Osteocyte (in vitro differentiated cells): ENCODE data around the gene NUTM2F. TPM values are rescaled to one million over a fixed set of nuclear protein-coding genes. Genes with fewer than 3 reads are reported as not detected.

Experiments used
- DNase-seq: peaks from one replicate; pipeline ENCODE4 v3.0.0; 2021; ENCODE audit warnings: mixed read lengths; ENCODE audit not compliant: unreplicated experiment; ENCODE audit errors: extremely low spot score
- H3K27ac Mint-ChIP-seq: one replicate; pipeline ENCODE4 v1.8.0; 2021; ENCODE audit warnings: mild to moderate bottlenecking, mixed read lengths; ENCODE audit not compliant: unreplicated experiment
- H3K27me3 Mint-ChIP-seq: one replicate; pipeline ENCODE4 v1.8.0; 2021; ENCODE audit warnings: mixed read lengths; ENCODE audit not compliant: unreplicated experiment
- H3K36me3 Mint-ChIP-seq: one replicate; pipeline ENCODE4 v1.8.0; 2021; ENCODE audit warnings: mixed read lengths; ENCODE audit not compliant: unreplicated experiment
- H3K4me1 Mint-ChIP-seq: one replicate; pipeline ENCODE4 v1.8.0; 2021; ENCODE audit warnings: mixed read lengths; ENCODE audit not compliant: unreplicated experiment
- H3K4me3 Mint-ChIP-seq: one replicate; pipeline ENCODE4 v1.8.0; 2021; ENCODE audit warnings: mild to moderate bottlenecking, moderate library complexity, mixed read lengths; ENCODE audit not compliant: unreplicated experiment
- H3K9me3 Mint-ChIP-seq: one replicate; pipeline ENCODE4 v1.8.0; 2021; ENCODE audit warnings: mixed read lengths; ENCODE audit not compliant: unreplicated experiment
- total RNA-seq: library from RNA; stranded (reverse); gene quantifications from 2 replicates; pipeline ENCODE4 v1.2.1, GENCODE V29; 2021
- TF ChIP-seq, protein P1 (sequence below): fragments of 200-600 bp; sonication (generic); IDR thresholded peaks from 2 replicates; pipeline ENCODE4 v1.5.0; 2021; ENCODE audit warnings: antibody characterized with exemption, mild to moderate bottlenecking, moderate library complexity

The NUTM2F gene
- total RNA-seq, 1 donor from 2014 or later = not detected

DNA sequence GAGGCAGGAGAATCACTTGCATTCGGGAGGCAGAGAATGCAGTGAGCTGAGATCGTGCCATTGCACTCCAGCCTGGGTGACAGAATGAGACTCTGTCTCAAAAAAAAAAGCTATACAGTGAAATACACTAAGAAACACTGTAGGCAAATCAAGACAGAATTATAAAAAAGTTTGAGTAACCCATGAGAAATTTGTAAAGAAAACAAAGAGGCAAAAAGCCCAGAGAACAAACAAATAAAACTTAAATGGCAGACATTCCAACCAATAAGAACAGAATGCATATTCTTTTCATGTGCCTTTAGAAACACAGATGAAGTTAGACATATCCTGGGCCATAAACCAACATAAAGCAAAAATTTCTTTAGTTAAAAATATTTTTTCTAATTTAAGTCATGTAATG, 38.8 kb downstream of the NUTM2F start:
- DNase-seq = no peak
- no peak overlapping the region for H3K4me3 Mint-ChIP-seq
- H3K27ac Mint-ChIP-seq = peak overlapping the region; percentile 9
- no peaks in the 10 kb centered on the region for H3K27me3 Mint-ChIP-seq
- TF ChIP-seq, protein P1, sequence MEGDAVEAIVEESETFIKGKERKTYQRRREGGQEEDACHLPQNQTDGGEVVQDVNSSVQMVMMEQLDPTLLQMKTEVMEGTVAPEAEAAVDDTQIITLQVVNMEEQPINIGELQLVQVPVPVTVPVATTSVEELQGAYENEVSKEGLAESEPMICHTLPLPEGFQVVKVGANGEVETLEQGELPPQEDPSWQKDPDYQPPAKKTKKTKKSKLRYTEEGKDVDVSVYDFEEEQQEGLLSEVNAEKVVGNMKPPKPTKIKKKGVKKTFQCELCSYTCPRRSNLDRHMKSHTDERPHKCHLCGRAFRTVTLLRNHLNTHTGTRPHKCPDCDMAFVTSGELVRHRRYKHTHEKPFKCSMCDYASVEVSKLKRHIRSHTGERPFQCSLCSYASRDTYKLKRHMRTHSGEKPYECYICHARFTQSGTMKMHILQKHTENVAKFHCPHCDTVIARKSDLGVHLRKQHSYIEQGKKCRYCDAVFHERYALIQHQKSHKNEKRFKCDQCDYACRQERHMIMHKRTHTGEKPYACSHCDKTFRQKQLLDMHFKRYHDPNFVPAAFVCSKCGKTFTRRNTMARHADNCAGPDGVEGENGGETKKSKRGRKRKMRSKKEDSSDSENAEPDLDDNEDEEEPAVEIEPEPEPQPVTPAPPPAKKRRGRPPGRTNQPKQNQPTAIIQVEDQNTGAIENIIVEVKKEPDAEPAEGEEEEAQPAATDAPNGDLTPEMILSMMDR = no peak
- peaks cover 32% of the 10 kb centered on the region for H3K4me1 Mint-ChIP-seq
- no peaks in the 10 kb centered on the region for H3K9me3 Mint-ChIP-seq
- H3K36me3 Mint-ChIP-seq = peaks cover 23% of the 10 kb centered on the region

GRCh38 chr9:94287877-94288513, 40.4 kb downstream of the NUTM2F start:
- peaks cover 32% of the 10 kb centered on the region for H3K4me1 Mint-ChIP-seq
- no peak overlapping the region for H3K27ac Mint-ChIP-seq
- H3K9me3 Mint-ChIP-seq = no peaks in the 10 kb centered on the region
- H3K36me3 Mint-ChIP-seq = peaks cover 19% of the 10 kb centered on the region
- no peak overlapping the region for H3K4me3 Mint-ChIP-seq
- no peak for DNase-seq
- H3K27me3 Mint-ChIP-seq = no peaks in the 10 kb centered on the region
- TF ChIP-seq, protein P1 = no peak

DNA sequence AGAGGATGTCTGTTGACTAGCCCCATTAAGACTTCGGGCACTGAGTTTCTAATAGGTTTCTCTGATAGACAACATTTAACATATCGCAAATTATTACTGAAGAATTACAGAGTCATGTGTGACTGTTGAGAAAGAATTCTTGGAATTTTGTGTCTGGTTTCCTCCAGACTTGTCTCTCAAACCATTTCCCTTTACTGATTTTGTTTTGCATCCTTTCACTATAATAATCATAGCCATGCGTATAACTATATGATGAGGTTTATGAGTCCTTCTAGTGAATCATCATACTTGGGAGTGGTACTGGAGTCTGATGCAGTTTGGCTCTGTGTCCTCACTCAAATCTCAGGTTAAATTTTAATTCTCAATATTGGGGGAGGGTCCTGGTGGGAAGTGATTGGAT, 42.3 kb downstream of the NUTM2F start:
- Mint-ChIP-seq H3K27me3 (no peaks in the 10 kb centered on the region), H3K4me3 (no peak overlapping the region), H3K27ac (peak overlapping the region; percentile 4)

DNA sequence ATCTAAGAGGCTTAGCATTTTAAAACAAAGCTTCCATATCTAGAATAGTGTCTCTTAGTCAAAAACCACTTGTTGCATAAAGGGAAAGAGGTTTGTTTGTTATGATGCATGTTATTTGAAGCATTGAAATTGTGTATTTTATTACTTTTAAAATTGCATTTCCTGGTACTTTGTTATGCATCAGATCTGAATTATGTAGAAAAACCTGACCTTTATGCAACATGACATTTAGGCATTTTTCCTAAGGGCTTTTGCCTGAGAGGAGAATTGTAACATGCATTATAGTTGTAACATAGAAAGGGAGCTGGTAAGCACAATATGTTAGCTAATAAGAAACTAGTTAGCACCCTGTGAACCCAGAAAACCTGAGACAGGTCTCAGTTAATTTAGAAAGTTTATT, 47.3 kb downstream of the NUTM2F start:
- Mint-ChIP-seq H3K36me3 (peaks cover 45% of the 10 kb centered on the region), H3K4me1 (peaks cover 4% of the 10 kb centered on the region), H3K9me3 (peaks cover 10% of the 10 kb centered on the region), H3K27me3 (no peaks in the 10 kb centered on the region), H3K27ac (no peak overlapping the region), H3K4me3 (no peak overlapping the region)
- DNase-seq = no peak
- TF ChIP-seq, protein P1 = no peak

More for the DNA sequence above, 42.3 kb downstream of the NUTM2F start:
- peaks cover 24% of the 10 kb centered on the region for H3K4me1 Mint-ChIP-seq
- no peaks in the 10 kb centered on the region for H3K9me3 Mint-ChIP-seq
- TF ChIP-seq, protein P1 = no peak
- no peak for DNase-seq
- H3K36me3 Mint-ChIP-seq = peaks cover 23% of the 10 kb centered on the region

DNA sequence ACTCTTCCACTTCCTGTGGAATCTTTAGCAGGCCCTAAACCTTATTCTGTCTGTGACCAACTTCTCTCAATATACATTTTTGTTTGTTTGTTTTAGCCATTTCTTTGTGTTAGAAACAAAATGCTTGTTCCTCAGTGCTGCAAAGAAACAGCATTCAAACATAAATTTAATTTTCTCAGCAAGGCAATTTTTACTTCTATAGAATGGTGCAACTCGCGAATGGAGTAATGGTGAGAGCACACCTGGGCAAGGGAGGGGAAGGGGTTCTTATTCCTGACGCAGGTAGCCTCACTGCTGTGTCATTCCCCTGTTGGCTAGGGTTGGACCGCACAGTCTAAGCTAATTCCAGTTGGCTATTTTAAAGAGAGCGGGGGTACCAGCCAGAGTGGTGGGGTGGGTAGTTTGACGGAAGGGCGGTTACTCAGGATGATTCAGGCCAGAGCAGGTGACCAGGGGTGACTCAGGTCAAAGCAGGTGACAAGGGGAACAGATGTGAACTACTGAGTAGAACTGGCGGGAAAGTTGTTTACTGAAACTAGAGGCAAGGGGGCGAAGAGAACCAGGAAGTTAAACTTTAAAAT, 47.9 kb downstream of the NUTM2F start:
- TF ChIP-seq, protein P1 = no peak
- DNase-seq = no peak
- Mint-ChIP-seq H3K27ac (no peak overlapping the region), H3K9me3 (peaks cover 10% of the 10 kb centered on the region), H3K27me3 (no peaks in the 10 kb centered on the region), H3K36me3 (peaks cover 45% of the 10 kb centered on the region), H3K4me3 (no peak overlapping the region), H3K4me1 (peaks cover 2% of the 10 kb centered on the region)
